IMR-90 (cell line): Measurements from ENCODE around the gene NOVA2. TPM values are rescaled to one million over a fixed set of nuclear protein-coding genes. Genes with fewer than 3 reads are reported as not detected.
A peak's percentile ranks its signal among the peaks of the same experiment; 100 is the strongest.

ENCODE experiments used
- ATAC-seq: fragments of 200-7000 bp; cut with Tn5 transposase; 2 replicates; pipeline ENCODE4 v1.9.1; 2020; ENCODE audit warnings: low read depth, mild to moderate bottlenecking, moderate library complexity
- BruUV-seq: library from RNA; stranded (reverse); fragments of 400-500 nt; replicated peaks from 2 replicates; lab custom pipeline; 2021; lab: Mats Ljungman, UMichigan
- CTCF ChIA-PET: fragments of 300-600 bp; formaldehyde crosslinking; extraction: SDS; loops from one replicate; lab custom pipeline; 2021; ENCODE audit warnings: antibody characterized with exemption; lab: Yijun Ruan, JAX
- POLR2A ChIA-PET: fragments of 300-600 bp; sonication (Branson Sonifier 250); formaldehyde crosslinking; loops from one replicate; lab custom pipeline; 2022; ENCODE audit warnings: antibody characterized with exemption; ENCODE audit not compliant: unreplicated experiment; lab: Charles Lee
- DNase-seq: peaks from one replicate; pipeline ENCODE4 v3.0.0; 2013
- H2AFZ ChIP-seq: replicated peaks from 2 replicates; pipeline ENCODE3; 2013; ENCODE audit warnings: low read length, mild to moderate bottlenecking; ENCODE audit not compliant: poor library complexity
- H2AK5ac ChIP-seq: 2 replicates; pipeline ENCODE4 v1.6.1; 2013; ENCODE audit warnings: low read depth, low read length, inconsistent platforms
- H2AK9ac ChIP-seq: replicated peaks from 2 replicates; pipeline ENCODE3; 2013; ENCODE audit warnings: mild to moderate bottlenecking, low read depth, low read length, moderate library complexity; ENCODE audit not compliant: poor library complexity
- H2BK120ac ChIP-seq: 2 replicates; pipeline ENCODE4 v1.6.1; 2013; ENCODE audit warnings: low read depth, low read length, inconsistent platforms
- H2BK15ac ChIP-seq: 3 replicates; pipeline ENCODE4 v1.6.1; 2013; ENCODE audit warnings: low read depth, low read length, inconsistent platforms
- H2BK20ac ChIP-seq: 2 replicates; pipeline ENCODE4 v1.6.1; 2013; ENCODE audit warnings: low read depth, mild to moderate bottlenecking, inconsistent platforms, low read length, moderate library complexity
- H2BK5ac ChIP-seq: 2 replicates; pipeline ENCODE4 v1.6.1; 2013; ENCODE audit warnings: mild to moderate bottlenecking, low read depth, low read length, inconsistent platforms; ENCODE audit not compliant: poor library complexity, severe bottlenecking
- H3K14ac ChIP-seq: replicated peaks from 2 replicates; pipeline ENCODE4 v1.6.1; 2013; ENCODE audit warnings: low read depth, low read length, inconsistent platforms
- H3K18ac ChIP-seq: 2 replicates; pipeline ENCODE4 v1.6.1; 2013; ENCODE audit warnings: low read depth, low read length, control low read depth
- H3K23ac ChIP-seq: 2 replicates; pipeline ENCODE4 v1.6.1; 2013; ENCODE audit warnings: low read depth, low read length, inconsistent platforms
- H3K27ac ChIP-seq: 2 replicates; pipeline ENCODE4 v1.5.1; 2013; ENCODE audit warnings: mild to moderate bottlenecking, control low read depth, low read length; ENCODE audit not compliant: insufficient read depth
- H3K27me3 ChIP-seq: 2 replicates; pipeline ENCODE4 v1.6.1; 2013; ENCODE audit warnings: low read length; ENCODE audit not compliant: control insufficient read depth, insufficient read depth
- H3K36me3 ChIP-seq: 2 replicates; pipeline ENCODE4 v1.6.1; 2013; ENCODE audit warnings: low read length, mixed read lengths; ENCODE audit not compliant: control insufficient read depth, insufficient read depth
- H3K4ac ChIP-seq: 2 replicates; pipeline ENCODE4 v1.6.1; 2013; ENCODE audit warnings: low read depth, low read length, inconsistent platforms
- H3K4me1 ChIP-seq: 2 replicates; pipeline ENCODE4 v1.6.1; 2013; ENCODE audit warnings: low read length, mixed read lengths; ENCODE audit not compliant: control insufficient read depth, insufficient read depth
- H3K4me2 ChIP-seq: 2 replicates; pipeline ENCODE4 v1.6.1; 2013; ENCODE audit warnings: low read depth, mild to moderate bottlenecking, control low read depth, low read length, moderate library complexity
- H3K4me3 ChIP-seq: 2 replicates; pipeline ENCODE4 v1.5.1; 2013; ENCODE audit warnings: low read depth, mild to moderate bottlenecking, control low read depth, low read length, moderate library complexity; ENCODE audit not compliant: insufficient read depth
- H3K56ac ChIP-seq: 2 replicates; pipeline ENCODE4 v1.6.1; 2013; ENCODE audit warnings: low read length, inconsistent platforms; ENCODE audit not compliant: insufficient read depth; ENCODE audit errors: extremely low read depth
- H3K79me1 ChIP-seq, 2 experiments: 2 replicates each; pipeline ENCODE4 v1.6.1; 2013; ENCODE audit warnings: low read length in 2 of 2, inconsistent platforms in 1 of 2, low read depth in 1 of 2
- H3K9ac ChIP-seq: 2 replicates; pipeline ENCODE4 v1.6.1; 2013; ENCODE audit warnings: low read depth, low read length, control low read depth
- H3K9me1 ChIP-seq: 2 replicates; pipeline ENCODE4 v1.6.1; 2013; ENCODE audit warnings: low read length, inconsistent platforms; ENCODE audit not compliant: insufficient read depth
- H3K9me3 ChIP-seq: 2 replicates; pipeline ENCODE4 v1.6.1; 2013; ENCODE audit warnings: low read length; ENCODE audit not compliant: control insufficient read depth, insufficient read depth
- H4K20me1 ChIP-seq: 2 replicates; pipeline ENCODE4 v1.6.1; 2013; ENCODE audit warnings: low read length, inconsistent platforms; ENCODE audit not compliant: insufficient read depth
- H4K5ac ChIP-seq: 2 replicates; pipeline ENCODE4 v1.6.1; 2013; ENCODE audit warnings: mild to moderate bottlenecking, low read depth, low read length, control low read depth
- H4K8ac ChIP-seq, 2 experiments: 2 replicates each; pipeline ENCODE4 v1.6.1; 2013; ENCODE audit warnings: low read depth in 2 of 2, low read length in 2 of 2, control low read depth in 1 of 2, inconsistent platforms in 1 of 2
- H4K91ac ChIP-seq: 2 replicates; pipeline ENCODE4 v1.6.1; 2013; ENCODE audit warnings: low read depth, low read length, inconsistent platforms; ENCODE audit not compliant: insufficient read depth
- MAZ ChIP-seq: IDR thresholded peaks from 2 replicates; pipeline ENCODE4 v1.6.1; 2012; ENCODE audit warnings: low read depth, mild to moderate bottlenecking, low read length, improper control_type of control experiment, moderate library complexity, borderline replicate concordance
- MXI1 ChIP-seq: IDR thresholded peaks from 2 replicates; pipeline ENCODE4 v1.6.1; 2012; ENCODE audit warnings: low read depth, mild to moderate bottlenecking, low read length, moderate library complexity, borderline replicate concordance
- RCOR1 ChIP-seq: IDR thresholded peaks from 2 replicates; pipeline ENCODE4 v1.6.1; 2012; ENCODE audit warnings: mild to moderate bottlenecking, low read length, improper control_type of control experiment; ENCODE audit not compliant: insufficient replicate concordance
- WGBS, 2 experiments: methylation state at CpG; one replicate each; pipeline versions ENCODE4 v1.1.5 to v1.1.7; 2013; ENCODE audit warnings: missing lambda C conversion rate in 2 of 2; ENCODE audit not compliant: insufficient read length in 1 of 2; ENCODE audit errors: extremely low coverage in 2 of 2; 5-methylcytosine and 5-hydroxymethylcytosine counted together
- dilution Hi-C: fragments of 300-500 bp; cut with HindIII; formaldehyde crosslinking; loops from one replicate; pipeline ENCODE4 v1.14.3; 2018; ENCODE audit warnings: low sequenced_read_pairs; ENCODE audit not compliant: unreplicated experiment
- in situ Hi-C: fragments of 300-500 bp; cut with MboI; formaldehyde crosslinking; loops from 3 replicates; pipeline ENCODE4 v1.14.3; 2019; ENCODE audit warnings: low sequenced_read_pairs, inconsistent platforms, mixed read lengths
- intact Hi-C: fragments of 100-400 bp; cut with micrococcal nuclease; formaldehyde crosslinking; loops from 2 replicates; pipeline ENCODE4 v1.10.0; 2022
- polyA plus RNA-seq, 3 experiments: library from polyadenylated mRNA; depleted of rRNA; stranded (reverse); fragments of >200 nt; gene quantifications; 2 replicates each; pipeline ENCODE4 v1.2.3, GENCODE V29; 2012; ENCODE audit warnings: low replicate concordance in 1 of 3
- total RNA-seq: library from RNA; depleted of rRNA; stranded (reverse); fragments of >200 nt; gene quantifications from 2 replicates; pipeline ENCODE4 v1.2.3, GENCODE V29; 2012
- TF ChIP-seq, protein P1 (sequence below): conservative IDR thresholded peaks from 2 replicates; pipeline ENCODE4 v1.5.1; 2012; ENCODE audit warnings: mild to moderate bottlenecking, low read depth, low read length, improper control_type of control experiment

Gene NOVA2
- total and polyA plus RNA-seq, 2 of the 4 experiments (the other 2 are of a cell fraction), result 0.03 TPM; not detected in 1

DNA sequence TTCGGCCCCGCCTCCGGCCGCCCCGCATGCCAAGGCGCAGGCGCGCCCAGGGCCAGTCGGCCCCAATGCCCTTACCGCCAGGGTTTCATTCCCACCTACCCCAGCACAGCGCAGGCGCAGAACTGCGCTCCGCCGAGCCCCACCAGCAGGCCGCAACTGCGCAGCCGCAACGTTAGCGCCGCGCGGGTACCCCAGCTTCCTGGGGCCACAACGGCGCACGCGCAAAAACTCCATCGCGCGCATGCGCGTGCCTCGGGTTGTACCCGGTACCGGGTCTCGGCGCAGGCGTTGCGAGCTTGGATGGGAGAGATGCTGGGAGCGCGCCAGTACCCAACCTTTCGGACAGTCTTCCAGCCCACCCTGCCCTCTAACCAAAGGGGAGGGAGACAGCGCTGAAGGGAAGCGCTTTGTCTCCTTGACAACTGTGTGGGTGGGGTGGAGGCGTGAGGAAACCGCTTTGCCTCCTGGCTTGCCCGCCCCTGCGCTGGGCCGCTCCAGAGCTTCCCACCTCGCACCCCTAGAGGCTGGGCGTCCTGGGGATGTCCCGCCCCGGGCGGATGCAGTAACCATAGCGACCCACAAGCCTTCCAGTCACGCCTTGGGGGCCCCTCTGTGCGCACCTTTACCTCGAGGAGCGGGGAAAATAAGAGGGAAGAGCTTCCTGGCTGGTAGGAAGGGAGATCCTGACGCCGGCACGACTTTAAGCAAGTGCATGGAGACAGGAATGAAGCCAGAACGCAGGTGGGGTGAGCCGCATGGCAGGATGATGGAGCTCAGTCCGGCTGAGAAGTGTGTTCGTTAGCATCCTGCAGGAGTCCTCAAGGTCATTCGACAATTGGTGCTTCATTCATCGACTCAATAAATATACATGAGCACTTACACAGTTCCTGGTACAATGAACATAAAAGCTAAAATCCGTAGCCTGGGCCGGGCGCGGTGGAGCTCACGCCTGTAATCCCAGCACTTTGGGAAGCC lies 70.7 kb downstream of the NOVA2 start:
- ChIA-PET CTCF (interaction anchor here (0.6 kb wide), 1 partner anchor 1837 kb away, joined by 3 read pairs; no protein-coding TSS in a partner anchor), POLR2A (no interaction called here)
- 0 out of 2 replicates have a peak, but pooled peaks cover 9% of the 10 kb centered on the region for H4K20me1 ChIP-seq
- H3K36me3 ChIP-seq, result peaks cover 14% of the 10 kb centered on the region
- H4K8ac ChIP-seq, result peak overlapping the region; percentile 69 to 95
- no peak overlapping the region for H2BK15ac ChIP-seq
- peak overlapping the region; percentile 99 for H2AFZ ChIP-seq
- WGBS, 2 experiments, result 9% methylated on average over 20 of the region's 73 CpGs; no CpG with 5 or more reads in 1 of the 2 experiments
- no peak overlapping the region; the same call in 1 of the 2 replicates for H2BK20ac ChIP-seq
- in situ Hi-C loops (no loop called here), intact Hi-C loops (no loop called here), dilution Hi-C loops (no loop called here)
- H3K23ac ChIP-seq, result peak overlapping the region; percentile 70; the same call in 1 of the 2 replicates
- peak overlapping the region; percentile 56 for H3K4me3 ChIP-seq
- ATAC-seq (peak; percentile 93), DNase-seq (peak; percentile 96)
- peak overlapping the region; percentile 77 for H3K4me2 ChIP-seq
- H2BK120ac ChIP-seq, result peak overlapping the region; percentile 21; the same call in 1 of the 2 replicates
- H4K91ac ChIP-seq, result peak overlapping the region; percentile 86
- BruUV-seq, result no TSS peak
- peak overlapping the region; percentile 65; the same call in 1 of the 2 replicates for H3K14ac ChIP-seq
- H3K56ac ChIP-seq, result no peak overlapping the region; the same call in 1 of the 2 replicates
- peaks cover 7% of the 10 kb centered on the region; the same call in 1 of the 2 replicates for H3K9me1 ChIP-seq
- peaks cover 9 to 21% of the 10 kb centered on the region in 2 experiments for H3K79me1 ChIP-seq
- peak overlapping the region; percentile 68 for H3K27ac ChIP-seq
- H3K4me1 ChIP-seq, result 0 out of 2 replicates have a peak, but pooled peaks cover 4% of the 10 kb centered on the region
- peak overlapping the region; percentile 52 for H2BK5ac ChIP-seq
- no peak overlapping the region for H3K18ac ChIP-seq
- peak overlapping the region; percentile 91 for H3K4ac ChIP-seq
- H2AK5ac ChIP-seq, result 0 out of 2 replicates have a peak overlapping the region, but pooled peaks have one; percentile 7
- peak overlapping the region; percentile 66 for H4K5ac ChIP-seq
- H2AK9ac ChIP-seq, result peak overlapping the region; percentile 85
- no peaks in the 10 kb centered on the region for H3K9me3 ChIP-seq
- TF ChIP-seq, protein P1, sequence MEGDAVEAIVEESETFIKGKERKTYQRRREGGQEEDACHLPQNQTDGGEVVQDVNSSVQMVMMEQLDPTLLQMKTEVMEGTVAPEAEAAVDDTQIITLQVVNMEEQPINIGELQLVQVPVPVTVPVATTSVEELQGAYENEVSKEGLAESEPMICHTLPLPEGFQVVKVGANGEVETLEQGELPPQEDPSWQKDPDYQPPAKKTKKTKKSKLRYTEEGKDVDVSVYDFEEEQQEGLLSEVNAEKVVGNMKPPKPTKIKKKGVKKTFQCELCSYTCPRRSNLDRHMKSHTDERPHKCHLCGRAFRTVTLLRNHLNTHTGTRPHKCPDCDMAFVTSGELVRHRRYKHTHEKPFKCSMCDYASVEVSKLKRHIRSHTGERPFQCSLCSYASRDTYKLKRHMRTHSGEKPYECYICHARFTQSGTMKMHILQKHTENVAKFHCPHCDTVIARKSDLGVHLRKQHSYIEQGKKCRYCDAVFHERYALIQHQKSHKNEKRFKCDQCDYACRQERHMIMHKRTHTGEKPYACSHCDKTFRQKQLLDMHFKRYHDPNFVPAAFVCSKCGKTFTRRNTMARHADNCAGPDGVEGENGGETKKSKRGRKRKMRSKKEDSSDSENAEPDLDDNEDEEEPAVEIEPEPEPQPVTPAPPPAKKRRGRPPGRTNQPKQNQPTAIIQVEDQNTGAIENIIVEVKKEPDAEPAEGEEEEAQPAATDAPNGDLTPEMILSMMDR, result peak; percentile 2; the same call in 1 of the 2 replicates
- TF ChIP-seq MXI1 (no peak), RCOR1 (peak; percentile 44), MAZ (peak; percentile 86)
- peak overlapping the region; percentile 75 for H3K9ac ChIP-seq
- no peaks in the 10 kb centered on the region for H3K27me3 ChIP-seq
